Right atrium auricular region (tissue), 2 donors: ENCODE measurements around the gene MKKS. TPM values are rescaled to one million over a fixed set of nuclear protein-coding genes. Genes with fewer than 3 reads are reported as not detected.

ENCODE experiments used
- DNase-seq: peaks from one replicate; pipeline ENCODE4 v3.0.0-alpha.2; 2019; ENCODE audit warnings: low spot score
- H3K27ac ChIP-seq, 2 donors: fragments of 200-600 bp; sonication (generic); 1 replicate in 1 of 2; 2 replicates in 1 of 2; pipeline ENCODE4 v1.5.1; 2016 to 2019
- H3K27me3 ChIP-seq, 2 donors: fragments of 200-600 bp; sonication (generic); one replicate each; pipeline versions ENCODE4 v1.5.1 to v1.6.0; 2017 to 2019
- H3K36me3 ChIP-seq: fragments of 200-600 bp; sonication (generic); one replicate; pipeline ENCODE4 v1.5.1; 2016
- H3K4me1 ChIP-seq, 2 donors: fragments of 200-600 bp; sonication (generic); one replicate each; pipeline versions ENCODE4 v1.5.1 to v1.6.0; 2017 to 2019
- H3K4me3 ChIP-seq, 2 donors: fragments of 200-600 bp; sonication (generic); 1 replicate in 1 of 2; 2 replicates in 1 of 2; pipeline ENCODE4 v1.5.1; 2017 to 2019; ENCODE audit warnings: mild to moderate bottlenecking in 1 of 2, moderate library complexity in 1 of 2
- H3K9me3 ChIP-seq, 2 donors: fragments of 200-600 bp; sonication (generic); one replicate each; pipeline ENCODE4 v1.5.1; 2019
- CTCF ChIP-seq, 2 donors: fragments of 200-600 bp; sonication (generic); IDR thresholded peaks; one replicate each; pipeline ENCODE4 v1.5.1; 2019; ENCODE audit warnings: antibody characterized with exemption in 2 of 2
- total RNA-seq, 2 donors: library from RNA; depleted of rRNA; stranded (reverse); fragments of >200 nt; gene quantifications; one replicate each; pipeline ENCODE4 v1.1.0, GENCODE V29; 2016

MKKS gene
- total RNA-seq, 2 donors from 2014 or later = 12.4 to 15.4 TPM

DNA sequence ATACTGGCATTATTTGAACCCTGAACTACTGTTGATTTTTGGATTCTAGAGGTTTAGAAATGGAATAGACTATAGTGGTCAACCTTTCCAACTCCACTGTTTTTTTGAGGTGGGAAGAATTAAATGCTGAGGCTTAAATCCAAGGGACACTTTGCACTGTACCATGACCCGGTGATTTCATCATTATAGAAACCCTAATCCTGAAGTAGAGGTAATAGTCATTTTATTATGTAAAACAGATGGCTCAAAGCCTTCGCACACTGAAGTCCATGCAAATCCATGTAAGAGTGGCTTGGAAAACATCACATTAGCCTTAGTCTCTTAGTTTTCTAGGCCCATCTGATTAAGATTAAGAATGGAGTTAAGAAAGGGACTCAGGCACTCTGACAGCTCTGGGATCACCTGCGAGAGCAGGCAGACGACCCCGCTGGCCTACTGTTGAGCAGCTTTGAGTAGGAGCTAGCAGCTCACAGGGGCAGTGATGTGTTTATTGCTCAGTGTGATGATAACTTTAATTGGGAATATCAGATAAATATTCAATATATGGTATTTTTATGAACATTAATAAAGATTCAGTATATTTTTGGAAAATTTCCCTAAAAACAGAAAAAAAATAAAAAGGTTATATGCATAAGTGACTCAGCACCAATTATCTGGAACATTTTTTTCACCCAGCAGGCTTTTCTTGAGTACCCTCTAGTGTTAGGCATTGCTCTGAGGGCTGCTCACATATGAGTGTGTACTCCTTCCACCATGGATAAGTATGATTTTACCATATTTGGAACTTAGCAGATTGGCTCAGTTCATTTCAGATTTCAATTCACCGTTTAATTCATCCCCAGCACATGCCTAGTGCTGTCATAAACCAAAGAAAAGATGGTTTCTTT lies 14.5 kb upstream of the MKKS start:
- no peak for TF ChIP-seq CTCF (IDR thresholded peaks at IDR 0.05)
- Histone ChIP-seq H3K4me1 (no peaks in the 10 kb centered on the region), H3K27me3 (no peaks in the 10 kb centered on the region), H3K36me3 (no peaks in the 10 kb centered on the region), H3K4me3 (no peak overlapping the region), H3K9me3 (no peaks in the 10 kb centered on the region), H3K27ac (no peak overlapping the region)
- DNase-seq = no peak

DNA sequence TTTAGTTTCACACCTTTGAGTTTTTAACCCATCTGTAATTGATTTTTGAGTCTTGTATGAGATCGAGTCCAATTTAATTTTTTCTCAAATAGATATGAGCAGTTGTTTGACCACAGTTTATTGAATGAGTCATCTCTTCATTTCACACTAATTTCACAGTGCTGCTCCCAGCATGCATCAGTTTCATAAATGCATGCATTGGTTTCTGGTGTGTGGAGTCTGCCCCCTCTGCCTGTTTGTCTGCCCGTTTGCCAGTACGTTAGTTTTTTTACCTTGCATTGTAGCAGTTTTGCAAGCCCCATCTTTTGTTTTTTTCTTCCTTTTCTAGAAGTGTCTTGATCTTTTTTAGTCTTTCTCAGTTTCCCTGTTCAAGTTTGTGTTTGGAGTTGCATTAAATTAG lies 13.0 kb upstream of the MKKS start:
- H3K36me3 ChIP-seq = no peaks in the 10 kb centered on the region
- no peaks in the 10 kb centered on the region for H3K9me3 ChIP-seq
- no peaks in the 10 kb centered on the region for H3K27me3 ChIP-seq
- H3K4me3 ChIP-seq = no peak overlapping the region
- no peak for TF ChIP-seq CTCF (IDR thresholded peaks at IDR 0.05)
- no peaks in the 10 kb centered on the region for H3K4me1 ChIP-seq
- H3K27ac ChIP-seq = no peak overlapping the region
- no peak for DNase-seq

DNA sequence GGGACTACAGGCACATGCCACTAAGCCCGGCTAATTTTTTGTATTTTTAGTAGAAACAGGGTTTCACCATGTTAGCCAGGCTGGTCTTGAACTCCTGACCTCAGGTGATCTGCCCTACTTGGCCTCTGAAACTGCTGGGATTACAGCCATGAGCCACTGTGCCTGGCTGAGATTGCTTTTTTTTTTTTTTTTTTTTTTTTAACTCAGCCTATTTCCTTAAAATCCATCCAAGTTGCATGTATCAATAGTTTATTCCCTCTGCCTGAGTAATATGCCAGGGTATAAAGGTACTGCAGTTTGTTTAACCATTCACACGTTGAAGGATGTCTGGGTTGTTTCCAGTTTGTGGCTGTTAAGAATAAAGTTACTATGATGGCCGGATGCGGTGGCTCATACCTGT lies 11.7 kb upstream of the MKKS start:
- Histone ChIP-seq H3K4me1 (no peaks in the 10 kb centered on the region), H3K36me3 (no peaks in the 10 kb centered on the region), H3K4me3 (no peak overlapping the region), H3K9me3 (no peaks in the 10 kb centered on the region), H3K27ac (no peak overlapping the region), H3K27me3 (no peaks in the 10 kb centered on the region)
- no peak for TF ChIP-seq CTCF (IDR thresholded peaks at IDR 0.05)
- no peak for DNase-seq

DNA sequence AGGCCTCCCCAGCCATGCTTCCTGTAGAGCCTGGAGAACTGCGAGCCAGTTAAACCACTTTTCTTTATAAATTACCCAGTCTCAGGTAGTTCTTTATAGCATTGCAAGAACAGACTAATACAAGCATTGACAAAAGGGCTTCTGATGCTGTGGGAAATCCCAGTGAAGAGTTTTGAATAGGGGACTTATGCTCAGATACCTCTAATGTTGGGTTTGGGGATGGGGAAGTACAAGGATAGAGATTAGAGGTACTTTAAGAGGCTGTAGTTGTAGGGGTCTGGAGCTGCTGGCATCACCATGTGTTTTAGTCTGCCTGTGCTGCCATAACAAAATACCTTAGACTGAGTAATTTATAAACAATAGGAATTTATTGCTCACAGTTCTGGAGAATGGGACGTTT lies 9.9 kb upstream of the MKKS start:
- no peaks in the 10 kb centered on the region for H3K36me3 ChIP-seq
- DNase-seq = no peak
- no peaks in the 10 kb centered on the region for H3K27me3 ChIP-seq
- no peak for TF ChIP-seq CTCF (IDR thresholded peaks at IDR 0.05)
- no peak overlapping the region for H3K4me3 ChIP-seq
- no peak overlapping the region for H3K27ac ChIP-seq
- H3K9me3 ChIP-seq = no peaks in the 10 kb centered on the region
- no peaks in the 10 kb centered on the region for H3K4me1 ChIP-seq

- peaks cover 0 to 8% of the 10 kb centered on the region in 2 donors for H3K4me1 ChIP-seq
- H3K36me3 ChIP-seq = no peaks in the 10 kb centered on the region
- H3K4me3 ChIP-seq = no peak overlapping the region
- no peak for TF ChIP-seq CTCF (IDR thresholded peaks at IDR 0.05)
- H3K27me3 ChIP-seq = no peaks in the 10 kb centered on the region
- H3K9me3 ChIP-seq = no peaks in the 10 kb centered on the region
- H3K27ac ChIP-seq = no peak overlapping the region
- no peak for DNase-seq
Observed at GRCh38 chr20:10438217-10438616, 4.2 kb upstream of the MKKS start.
